Measurements from ENCODE around the gene IPO5.

- TF ChIP-seq FOXM1 (IDR thresholded peaks at IDR 0.05; ENCODE audit: borderline replicate concordance, low read depth) = no peak
- no peak for TF ChIP-seq NFIC (IDR thresholded peaks at IDR 0.05)
- no peak for TF ChIP-seq REST (IDR thresholded peaks at IDR 0.05; ENCODE audit: low read depth)
- no peak for TF ChIP-seq ZBTB7A (IDR thresholded peaks at IDR 0.05; ENCODE audit: low read depth)
- TF ChIP-seq MAX (IDR thresholded peaks at IDR 0.05) = no peak
- no peak for TF ChIP-seq TCF12 (IDR thresholded peaks at IDR 0.05; ENCODE audit: low read depth)
- TF ChIP-seq TAF1 (IDR thresholded peaks at IDR 0.05; ENCODE audit: low read depth) = no peak
Observed at GRCh38 chr13:97933776-97934175, 19.7 kb upstream of the IPO5 start.

Data from Ishikawa (cell line).